Measurements from ENCODE around the gene COL4A1.

The COL4A1 gene

DNA sequence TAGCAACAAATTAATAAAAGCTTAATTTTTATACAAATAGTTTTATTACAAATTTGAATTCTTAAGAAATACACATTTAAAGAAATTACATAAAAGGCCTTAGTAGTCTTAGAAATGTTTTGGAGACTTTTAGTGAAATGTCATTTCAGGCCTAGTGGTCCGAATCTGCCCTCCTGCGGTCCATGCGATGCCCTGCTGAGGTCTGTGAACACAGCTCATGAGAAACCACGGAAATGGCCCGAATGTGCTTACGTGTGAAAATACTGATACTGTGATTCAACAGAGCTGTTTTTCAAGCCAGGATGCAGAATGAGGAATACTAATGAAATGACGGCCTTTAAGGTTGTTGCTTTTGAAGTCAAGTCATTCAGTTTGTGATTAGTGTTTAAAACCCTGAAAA, 157.9 kb downstream of the COL4A1 start:
- in situ Hi-C loops (cut with MboI; ENCODE audit: low sequenced_read_pairs), result no loop called here

DNA sequence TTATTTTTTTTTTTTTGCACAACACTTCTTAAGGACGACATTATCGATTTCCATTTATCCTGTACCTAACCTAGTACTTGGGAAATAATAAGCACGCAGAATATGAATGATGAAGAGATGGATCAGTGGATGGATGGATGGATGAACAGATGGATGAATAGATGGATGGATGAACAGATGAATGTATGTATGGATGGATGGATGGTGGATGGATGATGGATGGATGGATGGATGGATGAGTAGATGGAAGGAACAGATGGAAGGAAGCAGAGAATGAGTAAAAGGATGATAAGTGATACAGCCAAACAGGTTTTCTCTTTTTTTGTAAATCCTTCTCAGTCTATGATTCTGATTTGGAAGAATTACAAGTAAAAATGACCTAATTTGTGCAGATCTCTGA, 166.9 kb downstream of the COL4A1 start:
- in situ Hi-C loops (cut with MboI; ENCODE audit: low sequenced_read_pairs), result no loop called here

DNA sequence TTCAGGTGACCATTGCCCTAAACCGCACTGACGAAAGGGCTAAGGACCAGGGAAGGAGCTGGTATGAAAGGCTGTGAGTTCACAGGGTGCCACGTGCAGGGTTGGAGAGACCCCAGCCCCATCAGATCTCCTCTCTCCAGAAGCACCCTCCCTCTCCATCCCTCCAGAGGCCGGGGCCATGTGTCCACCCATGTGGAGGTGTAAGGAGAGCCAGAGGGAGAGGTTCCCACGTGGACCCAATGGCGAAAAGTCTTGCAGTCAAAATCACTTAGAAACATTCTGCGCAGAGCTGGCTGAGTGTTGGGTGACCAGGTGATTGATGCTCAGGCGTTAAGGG, 168.3 kb downstream of the COL4A1 start:
- in situ Hi-C loops (cut with MboI; ENCODE audit: low sequenced_read_pairs), result no loop called here

DNA sequence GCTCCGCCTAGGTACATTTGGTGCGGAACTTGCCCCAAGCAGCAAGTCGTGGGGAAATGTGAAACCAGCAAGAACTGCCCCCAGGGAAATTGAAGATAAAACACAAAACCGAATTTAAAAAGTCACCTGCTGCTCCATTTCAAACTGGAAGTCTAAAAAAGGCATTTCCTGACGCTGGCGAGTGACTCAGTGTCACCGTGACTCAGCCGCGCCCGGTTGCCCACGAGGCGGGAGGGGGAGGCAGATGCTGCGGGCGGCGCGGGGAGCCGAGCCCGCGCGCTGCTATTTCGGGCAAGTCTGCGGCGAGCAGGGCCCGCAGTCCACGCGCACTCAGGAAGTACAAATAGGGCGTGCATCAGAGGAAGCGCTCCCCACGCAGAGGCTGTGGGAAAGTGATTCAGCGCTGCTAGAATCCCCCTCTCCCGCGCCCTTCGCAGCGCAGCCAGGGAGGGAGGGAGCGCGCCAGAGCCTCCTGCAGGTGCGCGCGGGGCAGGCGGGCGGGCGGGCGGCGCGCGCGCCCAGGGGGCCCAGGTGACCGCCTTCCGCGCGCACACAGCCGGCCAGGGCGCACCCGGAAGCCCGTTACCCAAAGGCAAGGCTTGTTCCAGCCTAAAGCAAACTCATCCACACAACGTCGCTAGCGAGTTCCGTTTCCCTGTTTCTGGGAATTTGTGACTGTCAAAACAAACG, 168.8 kb downstream of the COL4A1 start:
- in situ Hi-C loops (cut with MboI; ENCODE audit: low sequenced_read_pairs), result no loop called here

DNA sequence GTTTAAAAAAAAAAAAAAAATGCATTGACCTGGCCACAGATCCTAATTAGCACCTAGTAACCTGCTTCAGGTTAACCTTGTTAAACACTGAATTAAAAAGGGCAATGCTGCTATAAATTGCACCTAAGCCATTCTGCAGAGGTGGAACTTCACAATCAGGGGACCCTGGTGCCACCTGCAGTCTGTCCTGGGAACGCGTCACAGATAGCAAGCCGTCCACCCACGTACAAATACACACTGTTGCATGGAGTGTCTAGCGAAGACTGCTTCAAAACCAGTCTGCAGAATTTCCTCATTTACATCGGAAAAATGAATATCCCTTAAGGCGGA, 169.3 kb downstream of the COL4A1 start:
- in situ Hi-C loops (cut with MboI; ENCODE audit: low sequenced_read_pairs), result no loop called here

DNA sequence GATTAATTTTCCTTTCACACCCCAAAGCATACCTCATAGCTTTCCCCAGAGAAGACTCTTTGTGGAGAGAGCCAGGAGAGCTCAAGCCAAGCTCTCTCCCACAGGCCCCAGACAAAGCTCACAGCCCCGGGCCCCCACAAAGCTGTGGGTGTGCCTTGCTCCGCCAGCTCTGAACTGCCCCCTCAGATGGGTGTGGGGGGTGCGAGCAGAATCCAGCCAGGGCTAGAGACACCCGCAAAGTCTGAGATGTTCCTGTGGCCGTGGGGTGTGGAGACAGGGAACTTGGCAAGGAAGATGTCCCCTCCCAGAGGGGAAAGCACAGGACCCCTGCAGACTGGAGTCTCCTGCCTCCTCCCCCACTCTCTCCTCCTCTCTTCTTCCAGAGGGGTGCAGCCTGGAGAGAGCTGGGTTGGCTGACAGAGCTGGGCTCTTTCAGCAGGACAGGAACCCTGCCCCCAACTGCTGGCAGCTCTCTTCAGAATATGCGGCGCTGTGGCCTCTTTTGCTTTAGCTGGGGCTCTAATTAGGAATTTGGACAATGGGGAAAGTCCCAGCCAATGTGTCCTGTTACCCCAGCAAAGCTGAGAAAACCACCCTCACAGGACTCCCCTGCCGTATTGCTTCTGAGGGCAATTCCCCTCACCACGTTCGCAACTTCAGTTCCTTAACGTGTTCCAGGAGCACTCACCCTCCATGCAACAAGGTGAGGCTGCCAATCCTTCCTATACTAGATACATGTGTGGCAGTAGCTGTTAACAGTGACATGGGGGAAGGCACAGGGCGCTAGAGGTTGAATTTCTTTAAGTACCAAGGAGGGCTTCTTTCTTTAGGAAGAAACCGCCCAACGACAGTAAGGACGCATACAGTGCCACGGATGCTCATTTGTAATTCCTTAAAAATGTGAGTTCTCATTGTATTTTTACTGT, 170.0 kb downstream of the COL4A1 start:
- in situ Hi-C loops (cut with MboI; ENCODE audit: low sequenced_read_pairs), result no loop called here

DNA sequence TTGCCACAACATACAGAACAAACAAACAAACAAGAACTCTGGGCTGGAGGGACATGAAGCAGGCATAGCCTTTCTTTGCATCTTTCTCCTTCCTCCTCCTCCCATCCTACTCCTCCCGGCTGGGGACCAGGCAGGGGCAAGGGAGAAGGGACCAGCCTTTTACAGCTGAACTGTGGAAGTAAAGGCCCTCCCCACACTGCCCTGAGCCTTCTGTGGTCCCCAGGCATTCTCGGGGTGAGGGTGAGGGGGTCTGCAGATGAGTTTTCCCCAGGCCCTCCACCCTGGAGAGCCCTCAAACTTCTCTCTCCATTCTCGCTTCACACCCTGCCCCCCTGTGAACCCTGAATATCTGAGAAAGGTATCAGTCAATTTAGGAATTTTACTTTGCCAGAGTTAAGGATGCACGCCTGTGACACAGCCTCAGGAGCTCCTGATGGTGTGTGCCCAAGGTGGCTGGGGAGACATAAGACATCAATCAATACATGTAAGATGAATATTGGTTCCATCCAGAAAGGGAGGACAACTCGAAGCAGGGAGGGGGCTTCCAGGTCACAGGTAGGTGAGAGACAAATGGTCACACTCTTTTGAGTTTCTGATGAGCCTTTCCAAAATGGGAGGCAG, 170.9 kb downstream of the COL4A1 start:
- in situ Hi-C loops (cut with MboI; ENCODE audit: low sequenced_read_pairs), result no loop called here

DNA sequence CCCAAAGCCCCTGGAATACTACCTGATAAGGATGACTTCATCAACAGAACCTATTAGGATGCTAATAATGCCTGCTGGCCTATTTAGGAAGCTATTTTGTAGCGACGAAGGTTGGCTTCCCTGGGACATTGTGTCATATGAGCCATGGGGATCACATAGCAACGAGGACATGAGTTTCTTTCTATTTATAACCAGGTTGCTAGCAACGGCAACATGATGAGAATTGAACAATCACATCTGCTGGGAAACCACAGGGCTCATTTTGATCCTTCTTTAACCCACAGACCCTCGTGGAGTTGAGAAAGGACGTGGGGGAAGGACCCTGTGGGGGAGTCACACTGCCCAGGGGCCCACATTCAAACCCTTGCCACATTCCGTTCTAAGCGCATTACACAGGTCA, 172.2 kb downstream of the COL4A1 start:
- in situ Hi-C loops (cut with MboI; ENCODE audit: low sequenced_read_pairs), result no loop called here

DNA sequence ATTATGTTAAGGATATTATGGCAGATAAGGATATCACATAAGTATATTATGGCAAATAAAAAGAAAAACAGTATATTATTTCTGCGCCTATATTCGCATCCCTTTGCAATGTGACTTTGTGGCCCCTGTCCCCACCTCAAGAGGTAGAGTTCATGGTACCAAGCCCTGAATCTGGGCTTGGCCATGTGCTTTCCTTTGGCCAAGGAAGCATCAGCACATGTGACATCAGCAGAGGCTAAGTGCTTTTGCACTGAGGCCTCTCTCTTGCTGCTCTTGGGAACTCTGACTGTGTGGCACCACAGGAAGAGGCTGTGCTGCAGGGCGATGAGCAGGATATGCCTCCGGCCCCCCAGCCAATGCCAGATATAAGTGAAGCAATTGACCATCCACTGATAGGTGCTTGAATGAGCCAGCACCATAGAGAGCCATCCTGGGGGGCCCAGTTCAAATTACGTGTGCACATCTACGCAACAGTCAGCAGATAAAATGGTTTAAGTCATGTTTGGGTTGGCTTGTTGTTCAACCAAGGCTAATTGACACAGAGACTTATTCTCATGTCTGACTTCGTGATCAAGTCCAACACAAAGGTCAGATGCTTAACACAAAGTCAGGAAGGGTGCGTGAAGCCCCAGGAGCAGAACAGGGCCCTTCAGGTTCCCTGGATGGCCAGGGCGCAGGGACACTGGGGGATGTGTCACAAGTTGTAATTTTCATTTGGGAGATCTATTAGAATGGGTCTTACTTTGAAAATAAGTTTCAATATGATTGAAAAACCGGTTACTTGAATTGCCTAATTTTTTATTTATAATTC, 173.3 kb downstream of the COL4A1 start:
- in situ Hi-C loops (cut with MboI; ENCODE audit: low sequenced_read_pairs), result no loop called here

DNA sequence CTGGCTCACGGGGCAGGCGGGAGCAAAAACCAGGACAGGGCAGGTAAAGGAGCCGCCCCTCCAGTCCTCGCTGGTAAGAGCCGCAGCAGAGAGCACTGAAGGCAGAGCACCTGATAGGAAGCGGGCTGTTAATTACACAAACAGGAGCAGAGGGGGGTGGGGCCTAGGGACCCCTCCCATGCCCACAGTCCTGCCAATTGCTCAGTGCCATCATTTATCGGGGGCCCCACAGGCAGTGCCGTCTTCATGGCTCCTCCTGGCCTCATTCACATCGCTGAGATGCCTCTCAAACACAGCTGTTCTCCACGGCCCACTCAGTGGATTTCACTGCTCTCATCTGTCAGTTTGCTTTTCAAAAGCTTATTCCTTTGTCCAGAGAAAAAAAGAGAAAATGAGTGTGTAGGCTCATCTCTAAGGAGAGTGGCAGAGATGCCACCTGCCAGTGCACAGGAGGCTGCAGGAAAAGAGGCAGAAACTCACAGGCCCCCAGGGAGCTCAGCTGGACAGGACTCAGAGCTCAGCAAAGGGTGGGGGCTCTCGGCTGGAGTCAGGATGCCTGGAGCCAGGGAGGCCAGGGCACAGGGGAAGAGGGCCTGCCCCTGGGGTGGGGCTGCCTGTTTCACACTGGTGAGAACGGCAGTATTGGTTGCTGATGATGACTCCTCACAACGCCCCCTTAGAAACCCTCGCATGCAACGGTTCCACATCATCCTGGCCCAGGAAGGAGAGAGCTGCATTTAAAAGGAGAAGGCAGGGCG, 174.6 kb downstream of the COL4A1 start:
- in situ Hi-C loops (cut with MboI; ENCODE audit: low sequenced_read_pairs), result no loop called here

DNA sequence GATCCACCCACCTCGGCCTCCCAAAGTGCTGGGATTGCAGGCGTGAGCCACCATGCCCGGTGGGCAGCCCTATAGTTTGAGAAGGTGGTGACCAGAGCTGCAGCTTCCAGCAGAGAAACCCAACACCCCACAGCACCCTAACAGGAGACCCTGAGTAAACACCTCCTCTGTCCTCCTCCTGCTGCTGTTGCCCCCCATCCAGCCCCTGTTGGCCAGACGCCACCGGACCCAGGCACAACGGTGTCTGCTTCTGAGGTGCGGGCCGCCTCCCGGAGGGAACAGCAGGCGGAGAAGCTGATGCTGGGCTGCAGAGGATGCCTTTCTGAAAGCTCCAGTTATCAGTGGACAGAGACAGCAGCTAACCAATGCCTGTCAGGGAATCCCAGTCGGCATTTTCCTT, 175.5 kb downstream of the COL4A1 start:
- in situ Hi-C loops (cut with MboI; ENCODE audit: low sequenced_read_pairs), result no loop called here

DNA sequence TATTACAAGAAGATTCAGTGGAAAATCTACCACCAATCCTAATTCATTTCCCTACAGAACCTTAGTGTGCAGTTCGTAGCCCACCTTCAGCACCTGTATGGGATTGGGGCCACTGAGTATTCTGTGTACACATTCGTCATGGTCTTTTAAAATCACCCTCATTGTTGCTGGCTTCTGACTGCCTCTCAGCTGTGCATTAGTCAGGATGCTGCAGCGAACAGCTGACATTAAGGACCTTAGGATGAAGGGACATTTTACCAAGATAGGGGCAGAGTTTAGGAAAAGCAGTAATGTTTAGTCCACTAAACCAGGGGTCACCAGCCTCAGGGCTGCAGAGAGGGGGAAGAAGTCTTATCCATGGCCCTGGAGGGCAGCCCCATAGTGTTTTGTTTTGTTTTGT, 176.5 kb downstream of the COL4A1 start:
- in situ Hi-C loops (cut with MboI; ENCODE audit: low sequenced_read_pairs), result no loop called here

DNA sequence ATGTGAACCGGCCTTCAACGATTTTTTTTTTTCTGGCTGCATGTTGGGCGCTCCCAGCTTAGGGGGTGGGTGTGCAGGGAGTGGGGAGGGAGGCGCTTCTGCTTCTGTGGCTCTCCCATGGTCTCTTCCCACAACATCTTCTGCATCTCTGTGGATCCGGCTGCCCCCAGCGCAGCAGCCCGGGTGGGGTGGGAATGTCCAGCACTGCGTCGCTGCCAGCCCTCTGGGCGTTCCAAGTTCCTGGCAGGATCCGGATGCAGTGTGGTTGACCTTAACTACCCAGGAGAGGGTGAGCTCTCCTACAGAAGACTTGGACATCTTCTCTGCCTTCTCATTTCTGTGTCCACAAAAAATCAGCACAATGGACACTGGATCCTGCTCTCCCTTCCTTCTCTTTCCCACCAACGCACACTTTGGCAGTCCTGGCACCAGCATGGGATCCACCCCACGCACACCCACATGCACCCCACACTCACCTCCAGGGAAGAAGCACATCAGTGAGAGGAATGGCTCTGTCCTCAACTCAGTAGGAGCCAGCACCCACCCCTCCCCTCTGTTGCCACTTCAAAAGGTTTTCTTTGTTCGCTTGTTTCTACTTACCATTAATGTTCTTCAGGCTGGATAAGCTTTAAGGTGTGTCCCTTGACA, 177.3 kb downstream of the COL4A1 start:
- in situ Hi-C loops (cut with MboI; ENCODE audit: low sequenced_read_pairs), result no loop called here

DNA sequence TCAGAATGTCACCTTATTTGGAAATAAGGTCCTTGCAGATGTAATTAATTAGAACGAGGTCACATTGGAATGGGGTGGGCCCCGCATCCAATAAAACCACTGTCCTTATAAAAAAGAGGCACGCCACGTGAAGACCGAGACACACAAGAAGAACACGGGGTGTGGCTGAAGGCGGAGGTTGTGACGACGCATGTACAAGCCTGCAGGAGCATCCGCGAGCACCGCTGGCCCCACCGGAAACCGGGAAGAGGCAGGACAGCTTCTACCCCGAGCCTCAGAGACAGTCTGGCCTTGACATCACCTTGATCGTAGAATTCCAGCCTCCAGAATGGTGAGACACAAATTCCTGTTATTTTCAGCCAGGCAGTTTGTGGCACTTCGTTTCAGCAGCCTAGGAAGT, 177.9 kb downstream of the COL4A1 start:
- in situ Hi-C loops (cut with MboI; ENCODE audit: low sequenced_read_pairs), result no loop called here

DNA sequence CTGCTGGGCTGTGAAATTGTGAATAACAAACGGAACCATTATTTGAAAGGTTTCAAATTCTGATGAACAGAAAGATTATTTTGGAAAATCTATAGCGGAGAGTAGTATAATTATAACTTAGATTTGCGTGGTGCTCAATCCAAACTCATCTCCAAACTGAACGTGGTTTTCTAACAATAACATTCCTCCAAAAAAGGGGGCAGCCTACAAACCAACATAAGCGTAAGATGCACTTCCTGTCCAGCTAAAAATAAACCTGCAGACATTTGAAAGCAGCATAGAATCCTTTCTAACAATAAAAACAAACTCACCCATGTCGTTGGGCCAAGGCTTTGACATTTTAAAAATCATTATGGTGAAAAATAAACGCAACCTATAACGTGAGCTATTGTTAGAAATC, 178.4 kb downstream of the COL4A1 start:
- in situ Hi-C loops (cut with MboI; ENCODE audit: low sequenced_read_pairs), result no loop called here

DNA sequence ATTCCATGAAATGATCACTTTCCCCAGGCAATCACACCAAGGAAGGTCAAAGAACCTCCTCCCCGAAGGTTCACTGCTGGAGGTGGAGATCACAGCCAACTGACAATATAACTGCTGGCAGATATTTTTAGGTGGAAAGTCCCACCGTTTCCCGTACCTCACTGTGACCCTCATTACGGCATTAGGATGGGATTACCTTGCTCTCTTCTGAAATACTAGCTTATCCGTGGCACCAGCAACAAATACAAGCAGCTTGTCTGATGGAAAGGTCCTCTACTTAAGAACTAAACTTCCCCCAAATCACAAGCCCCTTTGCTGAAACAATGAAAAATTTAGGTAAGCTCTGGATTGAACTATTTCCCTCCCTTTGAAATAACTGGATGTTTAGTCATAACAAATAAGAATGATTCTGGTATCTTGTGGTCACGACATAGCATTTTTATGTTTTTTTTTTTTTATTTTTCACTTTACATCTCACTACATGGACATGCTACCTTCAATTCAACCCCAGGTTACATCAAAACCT, 178.9 kb downstream of the COL4A1 start:
- in situ Hi-C loops (cut with MboI; ENCODE audit: low sequenced_read_pairs), result no loop called here

DNA sequence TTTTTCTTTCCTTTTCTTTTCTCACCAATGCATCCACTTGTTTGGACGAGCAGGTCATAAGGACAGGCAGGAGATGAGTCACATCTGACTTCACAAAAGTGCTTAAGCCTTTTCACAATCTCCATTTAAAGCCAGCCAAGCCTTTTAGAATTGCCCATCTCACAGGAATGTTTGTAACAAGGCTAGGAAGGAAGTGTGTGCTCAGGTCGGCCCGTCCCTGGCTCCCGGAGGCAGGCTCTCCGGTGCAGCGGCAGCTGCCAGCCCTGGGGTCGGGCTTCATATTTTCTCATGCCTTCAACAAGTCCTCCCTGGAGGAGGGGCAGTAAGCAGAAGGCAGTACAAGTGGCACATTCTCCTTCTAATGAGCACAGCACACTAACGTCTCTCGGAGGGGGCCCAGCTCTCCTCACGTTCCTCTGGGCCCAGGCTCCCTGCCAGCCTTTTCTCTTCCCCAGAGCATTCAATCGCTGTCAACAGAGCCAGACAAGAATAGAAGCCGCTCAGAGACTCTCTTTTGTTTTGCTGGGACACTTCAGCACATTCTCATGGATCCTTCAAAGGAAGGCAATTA, 180.5 kb downstream of the COL4A1 start:
- in situ Hi-C loops (cut with MboI; ENCODE audit: low sequenced_read_pairs), result no loop called here

DNA sequence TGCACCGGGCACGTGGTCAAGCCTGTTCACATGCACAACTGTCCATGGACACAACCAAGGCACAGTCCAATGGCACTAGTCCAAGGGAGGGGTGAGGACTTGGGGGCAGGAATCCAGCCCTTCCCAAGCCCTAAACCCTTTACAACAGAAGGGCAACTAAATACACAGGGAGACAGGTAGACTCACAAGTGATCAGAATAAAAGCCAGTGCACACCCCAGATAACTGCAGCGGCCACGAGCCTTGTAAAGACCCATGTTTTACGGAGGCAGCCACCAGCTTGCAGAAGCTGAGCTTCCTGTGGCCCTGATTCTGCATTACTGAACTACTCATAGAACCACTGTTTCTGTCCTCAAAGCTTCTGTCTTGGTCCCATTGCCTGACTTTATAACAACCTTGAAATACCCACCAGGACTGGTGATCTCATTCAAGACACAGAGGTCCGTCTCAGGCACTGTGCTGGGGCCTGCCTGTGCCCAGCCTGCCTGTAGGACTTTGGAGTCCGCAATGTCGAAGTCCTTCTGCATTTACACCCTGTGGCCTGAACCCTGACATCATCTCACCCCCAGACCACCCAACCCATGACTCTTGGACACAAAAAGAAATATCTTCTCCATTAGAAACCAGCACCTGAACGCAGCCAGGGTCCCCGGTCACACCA, 181.2 kb downstream of the COL4A1 start:
- in situ Hi-C loops (cut with MboI; ENCODE audit: low sequenced_read_pairs), result no loop called here

DNA sequence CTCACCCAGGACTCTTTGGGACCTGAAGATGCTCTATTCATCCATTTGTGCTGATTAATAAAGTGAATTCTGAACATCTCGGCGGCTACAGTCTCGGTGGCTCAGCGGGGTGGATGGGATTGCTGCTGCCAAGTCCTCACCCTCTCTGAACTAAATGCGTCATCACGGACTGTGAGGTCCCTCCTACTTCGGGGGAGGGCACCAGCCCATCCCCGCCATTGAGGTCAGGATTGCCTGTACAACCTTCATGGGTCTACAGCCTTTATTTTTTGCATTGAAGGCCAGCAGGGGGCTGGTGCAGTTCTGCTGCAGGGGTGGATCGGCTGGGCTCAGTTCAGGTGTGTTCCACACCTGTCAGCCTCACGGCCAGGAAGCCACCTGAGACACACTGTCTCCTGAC, 181.8 kb downstream of the COL4A1 start:
- in situ Hi-C loops (cut with MboI; ENCODE audit: low sequenced_read_pairs), result no loop called here

Data from HL-60/S4 (cell line).